ENCODE measurements around the gene TBX15.

- TF ChIP-seq EZH2 (IDR thresholded peaks at IDR 0.05; ENCODE audit: insufficient read depth, poor library complexity, severe bottlenecking) = no peak
- TF ChIP-seq EZH2phosphoT487 (IDR thresholded peaks at IDR 0.05; ENCODE audit: insufficient read depth, low read depth) = no peak
Measured at GRCh38 chr1:118900643-118901440, 87.3 kb downstream of the TBX15 start.

All from GM23248 (cell line).